Measurements from ENCODE around the gene OXT.

Gene OXT

GRCh38 chr20:3111507-3111906 lies 40.1 kb downstream of the OXT start:
- TF ChIP-seq POLR2AphosphoS5 (IDR thresholded peaks at IDR 0.05; ENCODE audit: low read depth) (no peak), GABPA (IDR thresholded peaks at IDR 0.05; ENCODE audit: low read depth) (no peak)
- Histone ChIP-seq H3K27me3 (ENCODE audit: insufficient read depth, poor library complexity, severe bottlenecking) (no peaks in the 10 kb centered on the region), H3K4me3 (replicated peaks; ENCODE audit: insufficient read depth, low read length) (no peak overlapping the region), H3K27ac (replicated peaks) (no peak overlapping the region)
- no peak for DNase-seq (ENCODE audit: low read depth in 1 of 2, low spot score in 1 of 2)

GRCh38 chr20:3111995-3112394 lies 40.6 kb downstream of the OXT start:
- peak overlapping the region; percentile 31; the same call in 1 of the 2 replicates for H3K27ac ChIP-seq (replicated peaks)
- TF ChIP-seq SPI1 (IDR thresholded peaks at IDR 0.05; ENCODE audit: borderline replicate concordance, low read depth), result no peak
- no peak for TF ChIP-seq GABPA (IDR thresholded peaks at IDR 0.05; ENCODE audit: low read depth)
- TF ChIP-seq POLR2AphosphoS5 (IDR thresholded peaks at IDR 0.05; ENCODE audit: low read depth), result no peak
- no peak for TF ChIP-seq REST (IDR thresholded peaks at IDR 0.05; ENCODE audit: insufficient replicate concordance, low read depth)
- TF ChIP-seq CTCF (IDR thresholded peaks at IDR 0.05; ENCODE audit: insufficient read depth, low read length), result no peak
- no peak for DNase-seq (ENCODE audit: low read depth in 1 of 2, low spot score in 1 of 2)
- no peak overlapping the region for H3K4me3 ChIP-seq (replicated peaks; ENCODE audit: insufficient read depth, low read length)
- no peaks in the 10 kb centered on the region for H3K27me3 ChIP-seq (ENCODE audit: insufficient read depth, poor library complexity, severe bottlenecking)

GRCh38 chr20:3115190-3116107 lies 44.0 kb downstream of the OXT start:
- no peaks in the 10 kb centered on the region for H3K27me3 ChIP-seq (ENCODE audit: insufficient read depth, poor library complexity, severe bottlenecking)
- H3K4me3 ChIP-seq (replicated peaks; ENCODE audit: insufficient read depth, low read length), result no peak overlapping the region
- H3K27ac ChIP-seq (replicated peaks), result no peak overlapping the region
- no peak for DNase-seq (ENCODE audit: low read depth in 1 of 2, low spot score in 1 of 2)
- TF ChIP-seq CTCF (IDR thresholded peaks at IDR 0.05; ENCODE audit: insufficient read depth, low read length), result peak; percentile 61
- no peak for TF ChIP-seq SPI1 (IDR thresholded peaks at IDR 0.05; ENCODE audit: borderline replicate concordance, low read depth)

GRCh38 chr20:3116341-3116740 lies 44.9 kb downstream of the OXT start:
- no peak for DNase-seq (ENCODE audit: low read depth in 1 of 2, low spot score in 1 of 2)
- Histone ChIP-seq H3K27ac (replicated peaks) (no peak overlapping the region), H3K4me3 (replicated peaks; ENCODE audit: insufficient read depth, low read length) (no peak overlapping the region), H3K27me3 (ENCODE audit: insufficient read depth, poor library complexity, severe bottlenecking) (no peaks in the 10 kb centered on the region)
- TF ChIP-seq REST (IDR thresholded peaks at IDR 0.05; ENCODE audit: insufficient replicate concordance, low read depth), result no peak
- TF ChIP-seq SPI1 (IDR thresholded peaks at IDR 0.05; ENCODE audit: borderline replicate concordance, low read depth), result no peak
- no peak for TF ChIP-seq GABPA (IDR thresholded peaks at IDR 0.05; ENCODE audit: low read depth)
- no peak for TF ChIP-seq CTCF (IDR thresholded peaks at IDR 0.05; ENCODE audit: insufficient read depth, low read length)
- no peak for TF ChIP-seq POLR2AphosphoS5 (IDR thresholded peaks at IDR 0.05; ENCODE audit: low read depth)
